Lower leg skin (tissue), 3 donors: ENCODE results near the gene PPM1L.

Source experiments
- CTCF ChIP-seq, 3 donors: fragments of 450-650 bp; IDR thresholded peaks; one replicate each; pipeline ENCODE4 v1.5.1; 2016; ENCODE audit warnings: antibody characterized with exemption in 3 of 3, mild to moderate bottlenecking in 3 of 3, moderate library complexity in 2 of 3
- POLR2A ChIP-seq, 2 donors: fragments of 450-650 bp; IDR thresholded peaks; one replicate each; pipeline ENCODE4 v1.6.1; 2016 to 2017; ENCODE audit warnings: antibody characterized with exemption in 2 of 2, mild to moderate bottlenecking in 1 of 2, moderate library complexity in 1 of 2

GRCh38 chr3:160883373-160883772 is 127.3 kb downstream of the PPM1L start:
- TF ChIP-seq CTCF (IDR thresholded peaks at IDR 0.05), result no peak
- TF ChIP-seq POLR2A (IDR thresholded peaks at IDR 0.05), result no peak
